Activated naive CD8-positive, alpha-beta T cell (primary cell): ENCODE results near the gene DCAF6.

ENCODE experiments used
- H3K27ac Mint-ChIP-seq: one replicate; pipeline ENCODE4 v1.8.0; 2021; ENCODE audit warnings: mixed read lengths
- H3K27me3 Mint-ChIP-seq: one replicate; pipeline ENCODE4 v1.8.0; 2021; ENCODE audit warnings: mixed read lengths
- H3K36me3 Mint-ChIP-seq: one replicate; pipeline ENCODE4 v1.8.0; 2021; ENCODE audit warnings: mixed read lengths
- H3K4me1 Mint-ChIP-seq: one replicate; pipeline ENCODE4 v1.8.0; 2021; ENCODE audit warnings: low read depth, mixed read lengths
- H3K4me3 Mint-ChIP-seq: one replicate; pipeline ENCODE4 v1.8.0; 2021; ENCODE audit warnings: mild to moderate bottlenecking, mixed read lengths
- H3K9me3 Mint-ChIP-seq: one replicate; pipeline ENCODE4 v1.8.0; 2021; ENCODE audit warnings: low read depth, mixed read lengths

DCAF6 gene

DNA sequence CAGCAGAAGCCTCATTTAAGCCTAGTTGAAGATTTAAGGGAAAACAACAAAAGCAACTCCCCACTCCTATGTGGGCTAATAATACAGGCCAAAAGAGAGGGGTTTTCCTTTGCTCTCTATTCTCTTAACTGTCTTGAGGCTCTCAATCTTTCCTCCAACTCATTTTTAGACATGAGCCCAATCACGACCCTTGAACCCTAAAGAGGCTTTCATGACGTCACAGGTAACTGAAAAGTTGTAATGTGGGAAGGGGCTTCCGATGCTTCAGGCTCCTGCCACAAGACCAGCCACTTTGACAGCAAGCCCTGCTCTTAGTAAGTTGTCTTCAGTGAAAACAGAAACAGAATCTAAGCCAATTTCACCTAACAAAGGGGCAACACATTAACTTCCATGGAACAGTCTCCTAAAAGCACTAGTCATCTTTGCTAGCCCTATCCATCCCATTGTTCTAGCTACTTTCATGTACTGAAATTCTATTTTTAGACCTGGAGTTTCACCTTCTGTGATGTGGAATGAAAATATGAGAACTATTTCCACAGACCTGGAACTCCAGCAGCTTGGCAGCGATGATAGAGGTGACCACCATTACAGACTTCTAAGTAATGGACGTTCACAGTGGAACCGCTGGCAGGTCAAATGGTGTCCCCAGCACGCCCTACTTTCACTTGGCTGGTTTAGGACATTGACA, 164.0 kb downstream of the DCAF6 start:
- no peaks in the 10 kb centered on the region for H3K36me3 Mint-ChIP-seq
- no peaks in the 10 kb centered on the region for H3K27me3 Mint-ChIP-seq
- no peak overlapping the region for H3K27ac Mint-ChIP-seq
- H3K4me1 Mint-ChIP-seq = no peaks in the 10 kb centered on the region
- no peaks in the 10 kb centered on the region for H3K9me3 Mint-ChIP-seq
- no peak overlapping the region for H3K4me3 Mint-ChIP-seq

GRCh38 chr1:168101336-168101735, 164.9 kb downstream of the DCAF6 start:
- no peaks in the 10 kb centered on the region for H3K4me1 Mint-ChIP-seq
- H3K4me3 Mint-ChIP-seq = no peak overlapping the region
- H3K36me3 Mint-ChIP-seq = no peaks in the 10 kb centered on the region
- H3K9me3 Mint-ChIP-seq = no peaks in the 10 kb centered on the region
- no peak overlapping the region for H3K27ac Mint-ChIP-seq
- no peaks in the 10 kb centered on the region for H3K27me3 Mint-ChIP-seq

DNA sequence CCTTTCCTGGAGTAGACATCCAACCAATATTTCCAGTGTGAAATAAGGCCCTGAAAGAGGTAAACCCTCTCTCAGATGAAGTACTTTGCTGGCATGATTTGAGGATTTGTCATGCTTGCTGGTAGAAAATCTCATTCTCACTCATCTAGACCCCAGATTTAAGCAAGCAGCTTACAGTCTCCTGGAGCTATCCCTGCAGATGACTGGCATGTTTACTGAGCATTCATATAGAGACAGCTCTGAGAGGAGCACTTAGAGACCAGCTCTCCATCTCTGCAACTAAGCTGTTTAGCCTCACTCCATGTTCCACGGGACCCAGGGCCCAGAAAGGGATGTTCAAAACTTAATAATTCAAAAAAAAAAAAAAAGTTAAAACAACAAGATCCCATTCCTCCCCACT, 166.0 kb downstream of the DCAF6 start:
- Mint-ChIP-seq H3K27me3 (no peaks in the 10 kb centered on the region), H3K4me1 (no peaks in the 10 kb centered on the region), H3K4me3 (no peak overlapping the region), H3K36me3 (no peaks in the 10 kb centered on the region), H3K27ac (no peak overlapping the region), H3K9me3 (no peaks in the 10 kb centered on the region)

GRCh38 chr1:168104535-168104934, 168.1 kb downstream of the DCAF6 start:
- no peaks in the 10 kb centered on the region for H3K9me3 Mint-ChIP-seq
- no peak overlapping the region for H3K4me3 Mint-ChIP-seq
- H3K4me1 Mint-ChIP-seq = no peaks in the 10 kb centered on the region
- no peak overlapping the region for H3K27ac Mint-ChIP-seq
- no peaks in the 10 kb centered on the region for H3K36me3 Mint-ChIP-seq
- H3K27me3 Mint-ChIP-seq = no peaks in the 10 kb centered on the region

DNA sequence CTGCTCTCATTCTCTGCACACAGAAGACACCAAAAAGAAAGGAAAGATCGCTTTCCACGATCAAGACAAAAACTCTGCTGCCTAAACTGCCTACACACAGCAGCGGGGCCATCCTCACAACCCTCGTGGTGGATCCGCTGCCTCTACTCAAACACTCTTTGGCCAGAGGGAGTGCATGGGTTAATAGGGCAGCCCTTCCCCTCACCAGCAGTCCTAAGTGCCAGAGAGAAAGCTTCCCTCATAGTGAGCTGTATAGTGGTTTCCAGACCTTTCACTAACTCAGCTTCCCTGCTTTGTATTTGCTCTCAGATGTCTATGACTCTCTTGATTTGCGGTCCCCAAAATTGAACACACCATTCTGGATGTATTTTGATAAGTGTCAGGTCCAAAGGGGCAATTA, 169.4 kb downstream of the DCAF6 start:
- H3K4me1 Mint-ChIP-seq = no peaks in the 10 kb centered on the region
- H3K27me3 Mint-ChIP-seq = no peaks in the 10 kb centered on the region
- H3K36me3 Mint-ChIP-seq = no peaks in the 10 kb centered on the region
- no peak overlapping the region for H3K27ac Mint-ChIP-seq
- no peak overlapping the region for H3K4me3 Mint-ChIP-seq
- no peaks in the 10 kb centered on the region for H3K9me3 Mint-ChIP-seq

DNA sequence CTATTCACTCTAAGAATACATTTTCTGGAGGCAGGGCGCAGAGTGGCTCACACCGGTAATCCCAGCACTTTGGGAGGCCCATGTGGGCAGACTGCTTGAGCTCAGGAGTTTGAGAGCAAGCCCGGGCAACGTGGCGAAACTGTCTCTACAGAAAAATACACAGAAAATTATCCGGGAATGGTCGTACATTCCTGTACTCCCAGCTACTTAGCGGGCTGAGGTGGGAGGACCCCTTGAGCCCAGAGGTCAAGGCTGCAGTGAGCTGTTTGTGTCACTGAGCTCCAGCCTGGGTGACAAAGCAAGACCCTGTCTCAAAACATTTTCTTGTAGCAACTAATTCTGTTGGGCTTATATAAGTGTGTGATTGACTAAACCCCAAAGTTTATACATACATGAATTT, 169.8 kb downstream of the DCAF6 start:
- Mint-ChIP-seq H3K27ac (no peak overlapping the region), H3K27me3 (no peaks in the 10 kb centered on the region), H3K4me3 (no peak overlapping the region), H3K4me1 (no peaks in the 10 kb centered on the region), H3K36me3 (no peaks in the 10 kb centered on the region), H3K9me3 (no peaks in the 10 kb centered on the region)

GRCh38 chr1:168110896-168111545, 174.5 kb downstream of the DCAF6 start:
- no peak overlapping the region for H3K4me3 Mint-ChIP-seq
- no peaks in the 10 kb centered on the region for H3K36me3 Mint-ChIP-seq
- no peak overlapping the region for H3K27ac Mint-ChIP-seq
- no peaks in the 10 kb centered on the region for H3K27me3 Mint-ChIP-seq
- H3K4me1 Mint-ChIP-seq = peaks cover 2% of the 10 kb centered on the region
- no peaks in the 10 kb centered on the region for H3K9me3 Mint-ChIP-seq

DNA sequence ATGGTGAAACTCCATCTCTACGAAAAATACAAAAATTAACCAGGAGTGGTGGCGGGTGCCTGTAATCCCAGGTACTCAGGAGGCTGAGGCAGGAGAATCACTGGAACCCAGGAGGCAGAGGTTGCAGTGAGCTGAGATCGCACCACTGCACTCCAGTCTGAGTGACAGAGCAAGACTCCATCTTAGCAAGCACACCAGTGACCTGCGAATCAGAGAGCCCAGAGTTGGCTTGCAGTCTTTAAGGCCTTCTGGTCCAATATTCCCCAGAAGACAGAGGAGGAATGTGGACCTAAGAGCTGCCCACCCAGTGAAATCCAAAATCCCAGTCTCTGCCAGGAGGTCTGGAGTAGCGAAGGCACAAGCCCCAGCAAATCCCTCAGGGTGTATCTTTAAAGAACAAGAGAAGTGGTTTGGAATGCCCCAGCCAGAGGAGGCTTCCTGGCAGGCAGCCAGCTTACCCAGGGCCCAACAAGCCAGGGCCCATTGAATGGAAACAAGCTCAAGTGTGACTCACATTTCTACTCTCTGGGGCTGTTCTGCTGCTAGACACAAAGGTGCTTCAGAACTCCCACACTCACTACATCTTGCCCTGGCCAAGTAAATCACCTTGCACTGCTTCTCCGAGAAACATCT, 176.3 kb downstream of the DCAF6 start:
- no peak overlapping the region for H3K4me3 Mint-ChIP-seq
- no peaks in the 10 kb centered on the region for H3K9me3 Mint-ChIP-seq
- H3K4me1 Mint-ChIP-seq = peaks cover 2% of the 10 kb centered on the region

GRCh38 chr1:168114845-168115244, 178.4 kb downstream of the DCAF6 start:
- Mint-ChIP-seq H3K27ac (no peak overlapping the region), H3K36me3 (no peaks in the 10 kb centered on the region), H3K9me3 (no peaks in the 10 kb centered on the region), H3K27me3 (peaks cover 2% of the 10 kb centered on the region), H3K4me1 (peaks cover 2% of the 10 kb centered on the region), H3K4me3 (no peak overlapping the region)

More for the DNA sequence above, 176.3 kb downstream of the DCAF6 start:
- H3K27me3 Mint-ChIP-seq = no peaks in the 10 kb centered on the region
- H3K36me3 Mint-ChIP-seq = no peaks in the 10 kb centered on the region
- H3K27ac Mint-ChIP-seq = no peak overlapping the region

GRCh38 chr1:168116327-168116799, 179.9 kb downstream of the DCAF6 start:
- no peaks in the 10 kb centered on the region for H3K36me3 Mint-ChIP-seq
- no peaks in the 10 kb centered on the region for H3K9me3 Mint-ChIP-seq

GRCh38 chr1:168119750-168120149, 183.3 kb downstream of the DCAF6 start:
- Mint-ChIP-seq H3K4me3 (no peak overlapping the region), H3K27me3 (peaks cover 11% of the 10 kb centered on the region), H3K9me3 (no peaks in the 10 kb centered on the region), H3K4me1 (no peaks in the 10 kb centered on the region), H3K27ac (no peak overlapping the region), H3K36me3 (no peaks in the 10 kb centered on the region)

More at GRCh38 chr1:168116327-168116799, 179.9 kb downstream of the DCAF6 start:
- peaks cover 2% of the 10 kb centered on the region for H3K4me1 Mint-ChIP-seq
- H3K27ac Mint-ChIP-seq = no peak overlapping the region
- peaks cover 2% of the 10 kb centered on the region for H3K27me3 Mint-ChIP-seq
- H3K4me3 Mint-ChIP-seq = no peak overlapping the region

DNA sequence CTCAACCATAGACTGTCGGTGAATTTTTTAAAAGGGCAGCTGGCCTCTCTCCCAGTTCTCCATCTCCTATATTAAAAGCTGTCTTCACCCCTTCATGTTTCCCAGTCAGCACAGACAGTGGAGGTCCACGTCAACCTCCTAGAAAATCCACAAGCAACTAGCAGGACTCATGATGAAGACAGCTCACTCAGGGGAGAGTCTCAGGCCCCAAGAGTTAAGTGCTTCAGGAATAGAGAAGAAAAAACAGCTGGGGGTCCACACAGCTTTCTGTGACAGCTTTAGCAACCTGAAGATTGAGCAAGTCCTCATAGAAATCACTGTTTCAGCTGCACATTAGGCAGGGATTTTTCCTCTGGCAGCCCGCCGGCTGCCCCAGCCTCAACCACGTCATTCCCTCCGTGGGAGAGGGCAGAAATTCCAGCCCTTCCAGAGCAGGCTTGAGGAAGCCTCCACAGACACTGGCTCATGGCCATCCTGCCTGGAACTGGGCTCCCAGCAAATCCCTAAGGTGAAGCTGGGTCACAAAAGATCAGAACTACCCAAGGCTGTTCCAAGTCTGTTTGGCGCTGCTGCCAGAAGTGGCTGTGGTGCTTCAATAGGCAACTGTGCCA, 185.0 kb downstream of the DCAF6 start:
- Mint-ChIP-seq H3K27ac (no peak overlapping the region), H3K4me1 (no peaks in the 10 kb centered on the region), H3K27me3 (peaks cover 12% of the 10 kb centered on the region), H3K9me3 (no peaks in the 10 kb centered on the region), H3K4me3 (no peak overlapping the region), H3K36me3 (no peaks in the 10 kb centered on the region)

- Mint-ChIP-seq H3K27me3 (peaks cover 24% of the 10 kb centered on the region), H3K4me1 (no peaks in the 10 kb centered on the region), H3K27ac (no peak overlapping the region), H3K9me3 (no peaks in the 10 kb centered on the region), H3K4me3 (no peak overlapping the region), H3K36me3 (no peaks in the 10 kb centered on the region)
Observed at GRCh38 chr1:168125051-168125450, 188.6 kb downstream of the DCAF6 start.
